HCT116 (cell line): Measurements from ENCODE around the gene PBX2. TPM values are rescaled to one million over a fixed set of nuclear protein-coding genes. Genes with fewer than 3 reads are reported as not detected.

ENCODE experiments used
- ATAC-seq: fragments of 200-7000 bp; cut with Tn5 transposase; 2 replicates; pipeline ENCODE4 v1.9.1; 2020; ENCODE audit warnings: mild to moderate bottlenecking, moderate library complexity
- BruUV-seq: library from RNA; stranded (reverse); fragments of 400-500 nt; replicated peaks from 2 replicates; lab custom pipeline; 2021; lab: Mats Ljungman, UMichigan
- CTCF ChIA-PET: fragments of 300-600 bp; sonication (Branson Sonifier 250); formaldehyde crosslinking; loops from one replicate; lab custom pipeline; 2021; ENCODE audit warnings: antibody characterized with exemption; lab: Charles Lee
- POLR2A ChIA-PET: fragments of 300-600, 350-600 bp; sonication (Branson Sonifier 250); formaldehyde crosslinking; loops from one replicate; lab custom pipeline; 2021; ENCODE audit warnings: antibody characterized with exemption; lab: Charles Lee
- RAD21 ChIA-PET, 2 experiments: fragments of 300-600 bp; sonication (Branson Sonifier 250); formaldehyde crosslinking; loops; one replicate each; lab custom pipeline; 2023; ENCODE audit warnings: low total read pairs in 2 of 2; ENCODE audit not compliant: uncharacterized antibody in 2 of 2, unreplicated experiment in 2 of 2, low non-redundant PET in 1 of 2; lab: Charles Lee
- DNase-seq: peaks from one replicate; pipeline ENCODE4 v3.0.0-alpha.2; 2010; ENCODE audit warnings: low read depth, low spot score
- H2AFZ ChIP-seq: fragments of 200-600 bp; shearing (Covaris generic), sonication (generic); 2 replicates; pipeline ENCODE4 v1.6.1; 2017; ENCODE audit warnings: low read depth, mixed run types, mixed read lengths, antibody characterized with exemption, low read length; ENCODE audit not compliant: poor library complexity, severe bottlenecking
- H3K27ac ChIP-seq: 2 replicates; pipeline ENCODE4 v1.5.1; 2012; ENCODE audit warnings: low read depth, low read length
- H3K27me3 ChIP-seq: fragments of 200-600 bp; sonication (generic); 2 replicates; pipeline ENCODE4 v1.6.1; 2016; ENCODE audit warnings: mixed run types, low read length, mixed read lengths; ENCODE audit not compliant: insufficient read depth
- H3K36me3 ChIP-seq, 2 experiments: fragments of 200-500 bp in 1 of 2; fragments of 200-600 bp in 1 of 2; sonication (Bioruptor generic) in 1 of 2; sonication (generic) in 1 of 2; 2 replicates each; pipeline versions ENCODE4 v1.5.1 to v1.6.1; 2014 to 2016; ENCODE audit warnings: low read length in 2 of 2, inconsistent platforms in 1 of 2, mixed read lengths in 1 of 2, mixed run types in 1 of 2; ENCODE audit not compliant: insufficient read depth in 2 of 2, control insufficient read depth in 1 of 2
- H3K4me1 ChIP-seq, 2 experiments: fragments of 200-600 bp in 1 of 2; sonication (generic) in 1 of 2; 2 replicates each; pipeline versions ENCODE4 v1.5.1 to v1.6.1; 2012 to 2017; ENCODE audit warnings: low read length in 2 of 2, inconsistent platforms in 1 of 2, mild to moderate bottlenecking in 1 of 2, mixed read lengths in 1 of 2, mixed run types in 1 of 2, moderate library complexity in 1 of 2; ENCODE audit not compliant: insufficient read depth in 2 of 2, control insufficient read depth in 1 of 2
- H3K4me2 ChIP-seq: fragments of 200-600 bp; sonication (generic); 2 replicates; pipeline ENCODE4 v1.6.1; 2017; ENCODE audit warnings: mixed run types, low read length, mixed read lengths
- H3K4me3 ChIP-seq, 2 experiments: fragments of 200-600 bp in 1 of 2; sonication (generic) in 1 of 2; replicated peaks in 1 of 2; 2 replicates each; pipeline ENCODE4 v1.5.1; 2011 to 2016; ENCODE audit warnings: low read length in 2 of 2, control low read depth in 1 of 2, low read depth in 1 of 2, mild to moderate bottlenecking in 1 of 2, mixed read lengths in 1 of 2, mixed run types in 1 of 2
- H3K79me2 ChIP-seq: fragments of 200-600 bp; sonication (generic); 2 replicates; pipeline ENCODE4 v1.6.1; 2017; ENCODE audit warnings: mild to moderate bottlenecking, mixed run types, low read length, moderate library complexity, mixed read lengths; ENCODE audit not compliant: insufficient read depth
- H3K9ac ChIP-seq: fragments of 200-600 bp; sonication (generic); 2 replicates; pipeline ENCODE4 v1.6.1; 2016; ENCODE audit warnings: low read length, mixed read lengths
- H3K9me2 ChIP-seq: fragments of 200-600 bp; sonication (generic), shearing (Covaris generic); 2 replicates; pipeline ENCODE4 v1.6.1; 2017; ENCODE audit warnings: mixed run types, mild to moderate bottlenecking, moderate library complexity; ENCODE audit not compliant: insufficient read depth
- H3K9me3 ChIP-seq, 2 experiments: fragments of 200-500 bp in 1 of 2; fragments of 200-600 bp in 1 of 2; sonication (Bioruptor generic) in 1 of 2; sonication (generic) in 1 of 2; 2 replicates each; pipeline ENCODE4 v1.6.1; 2014 to 2017; ENCODE audit warnings: low read length in 2 of 2, mixed read lengths in 2 of 2, inconsistent platforms in 1 of 2, low read depth in 1 of 2, mild to moderate bottlenecking in 1 of 2, mixed run types in 1 of 2, moderate library complexity in 1 of 2; ENCODE audit not compliant: control insufficient read depth in 1 of 2, insufficient read depth in 1 of 2
- H4K20me1 ChIP-seq: fragments of 200-600 bp; sonication (generic), shearing (Covaris generic); 2 replicates; pipeline ENCODE4 v1.6.1; 2017; ENCODE audit warnings: mixed run types, mild to moderate bottlenecking, moderate library complexity; ENCODE audit not compliant: insufficient read depth
- CEBPB ChIP-seq: IDR thresholded peaks from 2 replicates; pipeline ENCODE4 v1.6.1; 2012; ENCODE audit warnings: low read depth
- POLR2A ChIP-seq: IDR thresholded peaks from 2 replicates; pipeline ENCODE4 v1.7.0; 2011; ENCODE audit warnings: borderline replicate concordance; ENCODE audit not compliant: insufficient read depth, insufficient read length; ENCODE audit errors: extremely low read depth
- YY1 ChIP-seq: IDR thresholded peaks from 2 replicates; pipeline ENCODE4 v1.6.1; 2011; ENCODE audit warnings: low read length, low read depth, moderate library complexity, mild to moderate bottlenecking; ENCODE audit not compliant: insufficient replicate concordance; ENCODE audit errors: extremely low read depth
- intact Hi-C: fragments of 100-400 bp; cut with micrococcal nuclease; formaldehyde crosslinking; loops from 2 replicates; pipeline ENCODE4 v1.10.0; 2022
- total RNA-seq: library from RNA; stranded (reverse); gene quantifications from one replicate; pipeline ENCODE4 v1.2.1, GENCODE V29; 2021; ENCODE audit not compliant: unreplicated experiment
- TF ChIP-seq, protein P1 (sequence below), 3 experiments: fragments of 200-600 bp in 1 of 3; sonication (generic) in 1 of 3; IDR thresholded peaks in 2 of 3; conservative IDR thresholded peaks in 1 of 3; 2 replicates each; pipeline ENCODE4 v1.5.1; 2012 to 2017; ENCODE audit warnings: low read depth in 2 of 3, low read length in 2 of 3, antibody characterized with exemption in 1 of 3, borderline replicate concordance in 1 of 3, control low read depth in 1 of 3, mild to moderate bottlenecking in 1 of 3, mixed read lengths in 1 of 3, mixed run types in 1 of 3, moderate library complexity in 1 of 3; ENCODE audit not compliant: insufficient read depth in 1 of 3
- TF ChIP-seq, protein P2 (sequence below): IDR thresholded peaks from 2 replicates; pipeline ENCODE4 v1.6.1; 2011; ENCODE audit warnings: mild to moderate bottlenecking, low read length, moderate library complexity; ENCODE audit not compliant: insufficient replicate concordance; ENCODE audit errors: extremely low read depth
- TF ChIP-seq, protein P3 (sequence below): IDR thresholded peaks from 2 replicates; pipeline ENCODE4 v1.6.1; 2012; ENCODE audit warnings: low read depth
- TF ChIP-seq, protein P4 (sequence below): IDR thresholded peaks from 2 replicates; pipeline ENCODE4 v1.6.1; 2012

Gene PBX2
- total RNA-seq, 1 experiment from 2014 or later: 79.0 TPM

DNA sequence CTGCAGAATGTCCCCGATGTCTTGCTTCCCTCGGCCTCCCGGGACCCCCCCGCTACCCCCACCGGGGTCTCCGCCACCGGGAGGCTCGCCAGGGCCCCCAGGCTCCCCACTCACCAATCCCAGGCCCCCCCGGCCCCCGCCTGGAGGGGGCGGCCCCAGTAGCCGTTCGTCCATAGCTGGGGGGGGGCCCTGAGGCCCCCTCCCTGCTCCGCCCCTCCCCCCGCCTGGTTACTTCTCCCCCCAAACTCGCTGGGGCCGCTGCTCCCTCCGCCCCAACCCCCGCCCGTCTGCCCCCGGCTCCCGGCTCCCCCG is 304 bp downstream of the PBX2 start:
- POLR2A ChIA-PET: interaction anchor here (1.0 to 1.2 kb wide), 2 partner anchors 11 to 62 kb away, joined by 3 to 4 read pairs; partner anchors contain the start of gene ATF6B
- Histone ChIP-seq H3K27ac (peak overlapping the region; percentile 81), H3K9me2 (no peaks in the 10 kb centered on the region), H3K4me2 (peak overlapping the region; percentile 81), H3K27me3 (no peaks in the 10 kb centered on the region), H2AFZ (no peak overlapping the region), H3K79me2 (peaks cover 13% of the 10 kb centered on the region), H3K4me1 (peaks cover 20 to 61% of the 10 kb centered on the region in 2 experiments), H4K20me1 (no peaks in the 10 kb centered on the region), H3K9ac (peak overlapping the region; percentile 87), H3K36me3 (peaks cover 0 to 3% of the 10 kb centered on the region in 2 experiments; a peak in 2 of 4 replicates), H3K9me3 (no peaks in the 10 kb centered on the region), H3K4me3 (peak overlapping the region; percentile 80 to 84)
- CTCF ChIA-PET: no interaction called here
- no peak for DNase-seq
- ATAC-seq: peak; percentile 5; the same call in 1 of the 2 replicates
- RAD21 ChIA-PET: no interaction called here
- intact Hi-C loops: no loop called here
- no TSS peak for BruUV-seq
- TF ChIP-seq, protein P1, sequence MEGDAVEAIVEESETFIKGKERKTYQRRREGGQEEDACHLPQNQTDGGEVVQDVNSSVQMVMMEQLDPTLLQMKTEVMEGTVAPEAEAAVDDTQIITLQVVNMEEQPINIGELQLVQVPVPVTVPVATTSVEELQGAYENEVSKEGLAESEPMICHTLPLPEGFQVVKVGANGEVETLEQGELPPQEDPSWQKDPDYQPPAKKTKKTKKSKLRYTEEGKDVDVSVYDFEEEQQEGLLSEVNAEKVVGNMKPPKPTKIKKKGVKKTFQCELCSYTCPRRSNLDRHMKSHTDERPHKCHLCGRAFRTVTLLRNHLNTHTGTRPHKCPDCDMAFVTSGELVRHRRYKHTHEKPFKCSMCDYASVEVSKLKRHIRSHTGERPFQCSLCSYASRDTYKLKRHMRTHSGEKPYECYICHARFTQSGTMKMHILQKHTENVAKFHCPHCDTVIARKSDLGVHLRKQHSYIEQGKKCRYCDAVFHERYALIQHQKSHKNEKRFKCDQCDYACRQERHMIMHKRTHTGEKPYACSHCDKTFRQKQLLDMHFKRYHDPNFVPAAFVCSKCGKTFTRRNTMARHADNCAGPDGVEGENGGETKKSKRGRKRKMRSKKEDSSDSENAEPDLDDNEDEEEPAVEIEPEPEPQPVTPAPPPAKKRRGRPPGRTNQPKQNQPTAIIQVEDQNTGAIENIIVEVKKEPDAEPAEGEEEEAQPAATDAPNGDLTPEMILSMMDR (IDR thresholded peaks at IDR 0.05 in 2 of 3, conservative IDR thresholded peaks at IDR 0.05 in 1 of 3; ENCODE audit: borderline replicate concordance in 1 of 3, insufficient read depth in 1 of 3, low read depth in 2 of 3, low read length in 2 of 3): no peak
- TF ChIP-seq, protein P2, sequence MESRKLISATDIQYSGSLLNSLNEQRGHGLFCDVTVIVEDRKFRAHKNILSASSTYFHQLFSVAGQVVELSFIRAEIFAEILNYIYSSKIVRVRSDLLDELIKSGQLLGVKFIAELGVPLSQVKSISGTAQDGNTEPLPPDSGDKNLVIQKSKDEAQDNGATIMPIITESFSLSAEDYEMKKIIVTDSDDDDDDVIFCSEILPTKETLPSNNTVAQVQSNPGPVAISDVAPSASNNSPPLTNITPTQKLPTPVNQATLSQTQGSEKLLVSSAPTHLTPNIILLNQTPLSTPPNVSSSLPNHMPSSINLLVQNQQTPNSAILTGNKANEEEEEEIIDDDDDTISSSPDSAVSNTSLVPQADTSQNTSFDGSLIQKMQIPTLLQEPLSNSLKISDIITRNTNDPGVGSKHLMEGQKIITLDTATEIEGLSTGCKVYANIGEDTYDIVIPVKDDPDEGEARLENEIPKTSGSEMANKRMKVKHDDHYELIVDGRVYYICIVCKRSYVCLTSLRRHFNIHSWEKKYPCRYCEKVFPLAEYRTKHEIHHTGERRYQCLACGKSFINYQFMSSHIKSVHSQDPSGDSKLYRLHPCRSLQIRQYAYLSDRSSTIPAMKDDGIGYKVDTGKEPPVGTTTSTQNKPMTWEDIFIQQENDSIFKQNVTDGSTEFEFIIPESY: no peak
- TF ChIP-seq, protein P3, sequence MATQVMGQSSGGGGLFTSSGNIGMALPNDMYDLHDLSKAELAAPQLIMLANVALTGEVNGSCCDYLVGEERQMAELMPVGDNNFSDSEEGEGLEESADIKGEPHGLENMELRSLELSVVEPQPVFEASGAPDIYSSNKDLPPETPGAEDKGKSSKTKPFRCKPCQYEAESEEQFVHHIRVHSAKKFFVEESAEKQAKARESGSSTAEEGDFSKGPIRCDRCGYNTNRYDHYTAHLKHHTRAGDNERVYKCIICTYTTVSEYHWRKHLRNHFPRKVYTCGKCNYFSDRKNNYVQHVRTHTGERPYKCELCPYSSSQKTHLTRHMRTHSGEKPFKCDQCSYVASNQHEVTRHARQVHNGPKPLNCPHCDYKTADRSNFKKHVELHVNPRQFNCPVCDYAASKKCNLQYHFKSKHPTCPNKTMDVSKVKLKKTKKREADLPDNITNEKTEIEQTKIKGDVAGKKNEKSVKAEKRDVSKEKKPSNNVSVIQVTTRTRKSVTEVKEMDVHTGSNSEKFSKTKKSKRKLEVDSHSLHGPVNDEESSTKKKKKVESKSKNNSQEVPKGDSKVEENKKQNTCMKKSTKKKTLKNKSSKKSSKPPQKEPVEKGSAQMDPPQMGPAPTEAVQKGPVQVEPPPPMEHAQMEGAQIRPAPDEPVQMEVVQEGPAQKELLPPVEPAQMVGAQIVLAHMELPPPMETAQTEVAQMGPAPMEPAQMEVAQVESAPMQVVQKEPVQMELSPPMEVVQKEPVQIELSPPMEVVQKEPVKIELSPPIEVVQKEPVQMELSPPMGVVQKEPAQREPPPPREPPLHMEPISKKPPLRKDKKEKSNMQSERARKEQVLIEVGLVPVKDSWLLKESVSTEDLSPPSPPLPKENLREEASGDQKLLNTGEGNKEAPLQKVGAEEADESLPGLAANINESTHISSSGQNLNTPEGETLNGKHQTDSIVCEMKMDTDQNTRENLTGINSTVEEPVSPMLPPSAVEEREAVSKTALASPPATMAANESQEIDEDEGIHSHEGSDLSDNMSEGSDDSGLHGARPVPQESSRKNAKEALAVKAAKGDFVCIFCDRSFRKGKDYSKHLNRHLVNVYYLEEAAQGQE: no peak
- TF ChIP-seq YY1 (no peak), POLR2A (no peak), CEBPB (no peak)
- TF ChIP-seq, protein P4, sequence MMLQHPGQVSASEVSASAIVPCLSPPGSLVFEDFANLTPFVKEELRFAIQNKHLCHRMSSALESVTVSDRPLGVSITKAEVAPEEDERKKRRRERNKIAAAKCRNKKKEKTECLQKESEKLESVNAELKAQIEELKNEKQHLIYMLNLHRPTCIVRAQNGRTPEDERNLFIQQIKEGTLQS: no peak
